ENCODE data around the gene GRIK2. TPM values are rescaled to one million over a fixed set of nuclear protein-coding genes. Genes with fewer than 3 reads are reported as not detected.

Gene GRIK2
- total RNA-seq, 4 donors from 2014 or later: 0.30 to 4.1 (median 1.3) TPM

DNA sequence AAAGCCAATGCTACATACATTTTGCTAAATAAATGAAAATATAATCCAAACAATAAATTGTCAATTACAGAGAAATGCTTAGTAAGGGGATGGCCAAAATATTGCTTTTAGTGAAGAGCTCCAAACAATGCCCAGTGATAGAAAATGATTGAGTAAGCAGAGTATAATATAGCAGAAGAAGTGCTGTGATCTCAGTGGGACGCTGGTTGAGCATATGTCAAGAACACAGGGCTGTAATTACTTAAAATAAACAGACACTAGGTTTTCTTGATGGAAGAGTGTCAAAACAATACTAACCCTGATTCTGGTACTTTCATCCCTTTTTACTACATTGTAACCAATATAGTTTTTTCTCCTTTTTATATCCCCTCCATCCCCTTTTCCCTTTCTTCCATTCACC, 150.3 kb downstream of the GRIK2 start:
- no peak for DNase-seq (ENCODE audit: low spot score in 2 of 2)
- no peaks in the 10 kb centered on the region for H3K9me3 ChIP-seq
- TF ChIP-seq EP300 (IDR thresholded peaks at IDR 0.05): no peak
- TF ChIP-seq POLR2AphosphoS5 (IDR thresholded peaks at IDR 0.05): no peak
- TF ChIP-seq, protein P1, sequence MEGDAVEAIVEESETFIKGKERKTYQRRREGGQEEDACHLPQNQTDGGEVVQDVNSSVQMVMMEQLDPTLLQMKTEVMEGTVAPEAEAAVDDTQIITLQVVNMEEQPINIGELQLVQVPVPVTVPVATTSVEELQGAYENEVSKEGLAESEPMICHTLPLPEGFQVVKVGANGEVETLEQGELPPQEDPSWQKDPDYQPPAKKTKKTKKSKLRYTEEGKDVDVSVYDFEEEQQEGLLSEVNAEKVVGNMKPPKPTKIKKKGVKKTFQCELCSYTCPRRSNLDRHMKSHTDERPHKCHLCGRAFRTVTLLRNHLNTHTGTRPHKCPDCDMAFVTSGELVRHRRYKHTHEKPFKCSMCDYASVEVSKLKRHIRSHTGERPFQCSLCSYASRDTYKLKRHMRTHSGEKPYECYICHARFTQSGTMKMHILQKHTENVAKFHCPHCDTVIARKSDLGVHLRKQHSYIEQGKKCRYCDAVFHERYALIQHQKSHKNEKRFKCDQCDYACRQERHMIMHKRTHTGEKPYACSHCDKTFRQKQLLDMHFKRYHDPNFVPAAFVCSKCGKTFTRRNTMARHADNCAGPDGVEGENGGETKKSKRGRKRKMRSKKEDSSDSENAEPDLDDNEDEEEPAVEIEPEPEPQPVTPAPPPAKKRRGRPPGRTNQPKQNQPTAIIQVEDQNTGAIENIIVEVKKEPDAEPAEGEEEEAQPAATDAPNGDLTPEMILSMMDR (IDR thresholded peaks at IDR 0.05): no peak
- no peak for TF ChIP-seq POLR2A (IDR thresholded peaks at IDR 0.05)
- no peak overlapping the region for H3K4me3 ChIP-seq
- H3K27ac ChIP-seq: no peak overlapping the region
- H3K36me3 ChIP-seq: no peaks in the 10 kb centered on the region
- H3K4me1 ChIP-seq: no peaks in the 10 kb centered on the region
- WGBS: 76% methylated on average over 1 of the region's 1 CpG
- no peaks in the 10 kb centered on the region for H3K27me3 ChIP-seq

DNA sequence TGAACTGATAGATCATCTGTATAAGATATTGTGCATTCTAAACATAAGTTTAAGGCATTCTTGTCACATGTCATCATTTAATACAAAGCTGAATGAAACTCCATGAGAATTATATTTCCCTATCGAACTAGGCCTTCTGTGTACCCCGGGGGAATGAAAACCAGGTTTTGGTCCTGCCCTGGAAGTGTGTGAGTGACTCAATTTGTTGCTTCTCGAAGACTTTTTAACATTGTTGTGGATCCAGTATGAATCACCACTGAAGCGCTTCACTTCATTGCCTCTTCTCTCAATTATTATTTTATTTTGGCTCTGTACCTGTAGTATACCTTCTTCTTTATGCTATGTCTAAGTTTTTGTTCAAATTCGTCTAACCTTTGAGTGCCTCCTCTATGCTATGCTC, 150.8 kb downstream of the GRIK2 start:
- 77% methylated on average over 5 of the region's 5 CpGs for WGBS
- no peaks in the 10 kb centered on the region for H3K27me3 ChIP-seq
- no peak overlapping the region for H3K4me3 ChIP-seq
- no peaks in the 10 kb centered on the region for H3K4me1 ChIP-seq
- DNase-seq (ENCODE audit: low spot score in 2 of 2): no peak
- TF ChIP-seq, protein P1 (IDR thresholded peaks at IDR 0.05): no peak
- TF ChIP-seq POLR2AphosphoS5 (IDR thresholded peaks at IDR 0.05): no peak
- no peak for TF ChIP-seq EP300 (IDR thresholded peaks at IDR 0.05)
- no peak for TF ChIP-seq POLR2A (IDR thresholded peaks at IDR 0.05)
- no peaks in the 10 kb centered on the region for H3K9me3 ChIP-seq
- H3K36me3 ChIP-seq: no peaks in the 10 kb centered on the region
- H3K27ac ChIP-seq: no peak overlapping the region

DNA sequence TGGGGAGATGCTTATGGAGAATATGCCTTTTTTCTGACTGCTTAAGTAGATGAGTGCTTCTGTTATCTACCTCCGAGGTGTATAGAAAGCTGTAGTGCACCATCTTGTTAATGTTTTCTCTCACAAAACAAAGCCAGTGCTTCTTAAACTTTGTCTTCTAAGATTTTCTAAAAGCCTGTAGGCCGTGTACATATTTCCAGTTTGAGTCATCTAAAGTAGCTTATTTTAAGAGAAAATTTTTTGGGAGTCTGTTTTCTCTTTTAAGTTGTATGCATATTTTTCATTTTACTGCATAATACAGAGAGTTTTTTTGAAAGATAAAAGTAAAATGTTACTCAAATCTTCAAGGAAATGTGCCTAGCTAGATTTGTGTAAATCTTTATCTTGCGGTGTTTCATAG, 151.7 kb downstream of the GRIK2 start:
- WGBS: 68% methylated on average over 3 of the region's 3 CpGs
- no peak for DNase-seq (ENCODE audit: low spot score in 2 of 2)
- no peaks in the 10 kb centered on the region for H3K36me3 ChIP-seq
- no peaks in the 10 kb centered on the region for H3K4me1 ChIP-seq
- TF ChIP-seq POLR2A (IDR thresholded peaks at IDR 0.05): no peak
- TF ChIP-seq EP300 (IDR thresholded peaks at IDR 0.05): no peak
- TF ChIP-seq POLR2AphosphoS5 (IDR thresholded peaks at IDR 0.05): no peak
- TF ChIP-seq, protein P1 (IDR thresholded peaks at IDR 0.05): no peak
- H3K9me3 ChIP-seq: no peaks in the 10 kb centered on the region
- H3K27me3 ChIP-seq: no peaks in the 10 kb centered on the region
- no peak overlapping the region for H3K4me3 ChIP-seq
- H3K27ac ChIP-seq: no peak overlapping the region

DNA sequence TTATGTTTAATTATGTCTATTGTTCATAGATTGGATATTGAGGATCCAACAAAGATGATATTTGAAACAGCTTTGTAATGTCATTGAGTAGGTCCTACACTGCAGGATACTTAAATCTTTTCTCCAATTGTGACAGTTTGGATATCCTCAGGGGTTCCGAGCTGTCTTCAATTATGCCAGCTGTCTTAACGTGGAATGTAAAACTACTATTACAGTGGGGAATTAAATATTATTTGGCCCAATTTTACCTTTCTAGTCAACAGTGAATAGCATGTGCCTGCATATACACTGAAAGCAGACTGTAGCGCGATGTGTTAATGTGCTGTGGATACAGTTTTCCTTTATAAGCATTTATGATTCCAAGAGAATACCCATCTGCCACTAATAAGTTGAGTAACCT, 156.9 kb downstream of the GRIK2 start:
- no peaks in the 10 kb centered on the region for H3K27me3 ChIP-seq
- H3K4me1 ChIP-seq: no peaks in the 10 kb centered on the region
- no peak for DNase-seq (ENCODE audit: low spot score in 2 of 2)
- WGBS: 88% methylated on average over 4 of the region's 4 CpGs
- H3K4me3 ChIP-seq: no peak overlapping the region
- TF ChIP-seq POLR2A (IDR thresholded peaks at IDR 0.05): no peak
- TF ChIP-seq POLR2AphosphoS5 (IDR thresholded peaks at IDR 0.05): no peak
- TF ChIP-seq, protein P1 (IDR thresholded peaks at IDR 0.05): no peak
- TF ChIP-seq EP300 (IDR thresholded peaks at IDR 0.05): no peak
- no peaks in the 10 kb centered on the region for H3K36me3 ChIP-seq
- no peaks in the 10 kb centered on the region for H3K9me3 ChIP-seq
- no peak overlapping the region for H3K27ac ChIP-seq

DNA sequence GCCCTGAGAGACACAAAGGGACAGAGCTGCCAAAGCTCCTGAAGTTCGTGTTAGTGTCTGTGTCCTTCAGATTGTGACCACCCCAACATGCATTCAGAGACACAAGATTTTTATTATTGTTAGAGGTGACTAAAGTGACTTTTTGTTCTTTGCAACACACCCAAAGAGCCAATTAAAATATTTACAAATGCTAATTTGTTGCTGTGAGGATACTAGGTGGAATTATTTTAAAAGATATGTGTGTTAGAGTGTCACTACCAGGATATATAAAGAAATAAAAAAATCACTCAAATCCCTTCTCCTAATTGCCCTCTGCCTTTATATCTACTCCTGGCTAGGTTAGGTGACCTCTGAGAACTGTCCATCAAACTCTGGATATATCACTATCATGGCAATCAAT, 160.7 kb downstream of the GRIK2 start:
- no peaks in the 10 kb centered on the region for H3K27me3 ChIP-seq
- no peaks in the 10 kb centered on the region for H3K9me3 ChIP-seq
- H3K27ac ChIP-seq: no peak overlapping the region
- TF ChIP-seq, protein P1 (IDR thresholded peaks at IDR 0.05): no peak
- no peak for TF ChIP-seq POLR2A (IDR thresholded peaks at IDR 0.05)
- TF ChIP-seq EP300 (IDR thresholded peaks at IDR 0.05): no peak
- no peak for TF ChIP-seq POLR2AphosphoS5 (IDR thresholded peaks at IDR 0.05)
- H3K4me3 ChIP-seq: no peak overlapping the region
- WGBS: 76% methylated on average over 1 of the region's 1 CpG
- no peaks in the 10 kb centered on the region for H3K36me3 ChIP-seq
- no peaks in the 10 kb centered on the region for H3K4me1 ChIP-seq
- no peak for DNase-seq (ENCODE audit: low spot score in 2 of 2)

Measured in suprapubic skin (tissue), 4 donors.